ENCODE measurements around the gene HDAC3. TPM values are rescaled to one million over a fixed set of nuclear protein-coding genes. Genes with fewer than 3 reads are reported as not detected.

HDAC3 gene
- total RNA-seq, 2 experiments from 2014 or later = 85.8 to 89.6 TPM

DNA sequence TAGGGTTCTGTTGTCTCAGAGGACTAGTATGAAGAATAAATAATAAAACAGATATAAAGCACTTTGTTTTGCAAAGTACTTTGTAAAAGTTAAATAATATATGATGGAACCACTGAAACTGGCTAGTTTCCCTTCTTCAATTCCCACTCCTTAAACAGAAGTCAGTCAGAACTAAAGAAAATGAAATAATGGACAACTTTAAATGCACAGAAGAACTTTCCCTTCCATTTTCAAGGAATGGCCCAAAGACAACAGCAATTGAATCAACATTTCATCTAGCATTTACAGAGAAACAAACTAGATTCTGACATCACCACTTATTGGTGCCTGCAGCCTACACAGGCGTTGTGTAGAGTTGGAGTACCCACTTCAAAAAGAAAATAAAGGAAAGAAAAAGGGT is 34.0 kb downstream of the HDAC3 start:
- H3K36me3 Mint-ChIP-seq = peaks cover 18% of the 10 kb centered on the region
- POLR2A ChIA-PET = interaction anchor here (0.6 to 8.2 kb wide), 5 partner anchors 11 to 35 kb away, joined by 3 to 80 read pairs (median 5); partner anchors contain the start of genes DIAPH1, HDAC3 and RELL2
- peak overlapping the region; percentile 26 for H3K4me3 Mint-ChIP-seq
- H3K9me3 Mint-ChIP-seq = no peaks in the 10 kb centered on the region
- DNase-seq (no peak), ATAC-seq (ENCODE audit: low read depth) (no peak)
- peak overlapping the region; percentile 34 for H3K27ac Mint-ChIP-seq
- H3K4me1 Mint-ChIP-seq = peaks cover 75% of the 10 kb centered on the region
- no peaks in the 10 kb centered on the region for H3K27me3 Mint-ChIP-seq

GRCh38 chr5:141598391-141599345 is 38.0 kb downstream of the HDAC3 start:
- no peaks in the 10 kb centered on the region for H3K9me3 Mint-ChIP-seq
- H3K27me3 Mint-ChIP-seq = no peaks in the 10 kb centered on the region
- POLR2A ChIA-PET = interaction anchor here (1.0 to 3.8 kb wide), 3 partner anchors 10 to 38 kb away, joined by 3 to 43 read pairs (median 16); partner anchors contain the start of genes DIAPH1, HDAC3 and RELL2
- H3K27ac Mint-ChIP-seq = peak overlapping the region; percentile 42
- no peak for DNase-seq
- H3K4me1 Mint-ChIP-seq = peaks cover 58% of the 10 kb centered on the region
- peak; percentile 69 for ATAC-seq (ENCODE audit: low read depth)
- H3K36me3 Mint-ChIP-seq = peaks cover 17% of the 10 kb centered on the region
- H3K4me3 Mint-ChIP-seq = peak overlapping the region; percentile 30

DNA sequence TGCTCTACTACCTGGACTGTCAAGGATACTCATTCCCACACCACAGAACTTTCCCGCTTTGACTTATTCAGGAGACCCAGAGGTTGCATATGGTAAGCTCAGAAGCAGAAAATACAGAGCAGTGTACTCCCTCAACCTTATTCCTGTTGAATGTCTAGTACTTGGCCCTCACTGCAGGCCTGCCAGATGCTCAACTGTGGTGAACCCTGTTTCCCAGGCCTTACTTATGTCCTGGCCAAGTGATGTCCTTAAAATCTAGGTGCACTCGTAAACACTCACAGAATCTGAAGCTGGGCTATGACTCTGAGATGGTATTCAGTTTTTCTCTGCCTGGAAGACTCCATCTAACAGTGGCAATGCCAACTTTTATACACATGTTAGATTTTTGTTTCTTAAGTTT is 38.8 kb downstream of the HDAC3 start:
- POLR2A ChIA-PET = interaction anchor here (1.0 to 3.8 kb wide), 3 partner anchors 11 to 39 kb away, joined by 3 to 43 read pairs (median 16); partner anchors contain the start of genes DIAPH1, HDAC3 and RELL2
- peaks cover 18% of the 10 kb centered on the region for H3K36me3 Mint-ChIP-seq
- H3K4me3 Mint-ChIP-seq = peak overlapping the region; percentile 14
- DNase-seq (no peak), ATAC-seq (ENCODE audit: low read depth) (no peak)
- H3K4me1 Mint-ChIP-seq = peaks cover 55% of the 10 kb centered on the region
- H3K27me3 Mint-ChIP-seq = no peaks in the 10 kb centered on the region
- no peaks in the 10 kb centered on the region for H3K9me3 Mint-ChIP-seq
- peak overlapping the region; percentile 57 for H3K27ac Mint-ChIP-seq

- H3K4me3 Mint-ChIP-seq = peak overlapping the region; percentile 14
- H3K9me3 Mint-ChIP-seq = no peaks in the 10 kb centered on the region
- peak overlapping the region; percentile 57 for H3K27ac Mint-ChIP-seq
- ATAC-seq (ENCODE audit: low read depth) (peak; percentile 17), DNase-seq (no peak)
- POLR2A ChIA-PET = interaction anchor here (1.0 to 3.8 kb wide), 3 partner anchors 12 to 40 kb away, joined by 3 to 43 read pairs (median 16); partner anchors contain the start of genes DIAPH1, HDAC3 and RELL2
- H3K27me3 Mint-ChIP-seq = no peaks in the 10 kb centered on the region
- peaks cover 16% of the 10 kb centered on the region for H3K36me3 Mint-ChIP-seq
- H3K4me1 Mint-ChIP-seq = peaks cover 55% of the 10 kb centered on the region
Measured at GRCh38 chr5:141597394-141597793, 39.3 kb downstream of the HDAC3 start.

- Mint-ChIP-seq H3K27me3 (no peaks in the 10 kb centered on the region), H3K4me3 (no peak overlapping the region)
Measured at GRCh38 chr5:141596867-141597266, 39.8 kb downstream of the HDAC3 start.

GRCh38 chr5:141590127-141590526 is 46.5 kb downstream of the HDAC3 start:
- no peak for DNase-seq
- Mint-ChIP-seq H3K36me3 (peaks cover 18% of the 10 kb centered on the region), H3K4me3 (no peak overlapping the region), H3K4me1 (peaks cover 26% of the 10 kb centered on the region), H3K27me3 (no peaks in the 10 kb centered on the region), H3K27ac (no peak overlapping the region), H3K9me3 (no peaks in the 10 kb centered on the region)
- POLR2A ChIA-PET = interaction anchor here (0.8 kb wide), 1 partner anchor 29 kb away, joined by 3 read pairs; the partner anchor contains the start of gene DIAPH1
- no peak for ATAC-seq (ENCODE audit: low read depth)

More at GRCh38 chr5:141596867-141597266, 39.8 kb downstream of the HDAC3 start:
- POLR2A ChIA-PET = interaction anchor here (2.7 to 3.8 kb wide), 2 partner anchors 21 to 40 kb away, joined by 16 to 43 read pairs; partner anchors contain the start of genes DIAPH1, HDAC3 and RELL2
- ATAC-seq (ENCODE audit: low read depth) = no peak
- Mint-ChIP-seq H3K9me3 (no peaks in the 10 kb centered on the region), H3K36me3 (peaks cover 16% of the 10 kb centered on the region), H3K4me1 (peaks cover 57% of the 10 kb centered on the region), H3K27ac (peak overlapping the region; percentile 57)
- no peak for DNase-seq

DNA sequence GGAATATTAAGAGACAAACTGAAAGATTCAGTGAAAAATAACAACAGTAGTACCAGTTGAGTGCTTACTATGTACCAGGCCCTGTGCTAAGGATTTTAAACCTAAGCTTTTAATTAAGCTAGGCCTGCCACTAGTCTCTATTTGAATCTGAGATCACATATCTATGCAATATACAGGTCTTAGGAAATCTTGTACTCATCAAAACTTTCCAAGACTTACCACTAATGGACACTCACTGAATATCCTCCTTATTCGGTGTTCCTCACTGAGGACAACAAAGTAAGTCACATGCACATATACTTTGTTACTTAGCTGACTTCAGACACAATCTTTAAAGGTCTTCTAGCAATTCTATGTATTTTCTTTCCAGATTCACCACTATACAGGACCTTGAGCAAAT is 50.4 kb downstream of the HDAC3 start:
- no peak overlapping the region for H3K4me3 Mint-ChIP-seq
- H3K36me3 Mint-ChIP-seq = peaks cover 30% of the 10 kb centered on the region
- H3K27ac Mint-ChIP-seq = no peak overlapping the region
- no peaks in the 10 kb centered on the region for H3K27me3 Mint-ChIP-seq
- H3K9me3 Mint-ChIP-seq = no peaks in the 10 kb centered on the region
- ATAC-seq (ENCODE audit: low read depth) = no peak
- POLR2A ChIA-PET = no interaction called here
- no peak for DNase-seq
- H3K4me1 Mint-ChIP-seq = peaks cover 11% of the 10 kb centered on the region

DNA sequence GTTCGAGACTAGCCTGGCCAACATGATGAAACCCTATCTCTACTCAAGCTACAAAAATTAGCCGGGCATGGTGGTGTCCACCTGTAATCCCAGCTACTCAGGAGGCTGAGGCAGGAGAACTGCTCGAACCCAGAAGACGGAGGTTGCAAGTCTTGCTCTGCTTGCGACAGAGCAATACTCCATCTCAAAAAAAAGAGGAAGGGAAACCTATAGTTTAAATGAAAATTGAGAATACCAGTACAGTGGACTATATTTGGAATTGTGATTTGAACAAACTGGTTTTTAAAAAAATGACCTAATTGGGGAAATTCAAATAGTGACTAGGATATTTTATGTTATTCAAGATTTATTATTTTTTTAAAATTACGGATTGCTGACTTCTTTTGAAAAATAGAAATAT is 51.1 kb downstream of the HDAC3 start:
- Mint-ChIP-seq H3K27me3 (no peaks in the 10 kb centered on the region), H3K36me3 (peaks cover 32% of the 10 kb centered on the region), H3K9me3 (no peaks in the 10 kb centered on the region), H3K4me1 (peaks cover 8% of the 10 kb centered on the region), H3K27ac (no peak overlapping the region), H3K4me3 (no peak overlapping the region)
- DNase-seq (no peak), ATAC-seq (ENCODE audit: low read depth) (no peak)
- POLR2A ChIA-PET = interaction anchor here (0.8 kb wide), 1 partner anchor 51 kb away, joined by 3 read pairs; the partner anchor contains the start of genes HDAC3 and RELL2

DNA sequence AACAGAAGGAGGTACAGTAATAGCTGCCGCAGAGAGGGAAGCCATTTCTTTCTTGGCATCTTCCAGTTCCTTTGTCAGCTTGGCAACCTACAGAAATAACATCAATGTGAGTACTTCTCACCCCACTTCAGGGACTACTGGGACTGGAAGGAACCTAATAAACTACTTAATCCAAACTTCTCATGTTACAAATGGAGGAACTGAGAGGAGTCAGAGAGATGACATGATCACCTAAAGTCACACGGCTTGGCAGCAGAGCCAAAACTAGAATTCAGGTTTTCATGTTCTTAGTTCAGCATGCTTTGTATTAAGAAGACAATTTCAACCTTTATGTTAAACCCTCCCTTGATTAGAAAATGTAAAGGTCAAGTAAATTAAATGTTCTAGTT is 62.5 kb downstream of the HDAC3 start:
- H3K27ac Mint-ChIP-seq = no peak overlapping the region
- ATAC-seq (ENCODE audit: low read depth) (no peak), DNase-seq (no peak)
- H3K36me3 Mint-ChIP-seq = peaks cover 31% of the 10 kb centered on the region
- POLR2A ChIA-PET = no interaction called here
- no peak overlapping the region for H3K4me3 Mint-ChIP-seq
- H3K9me3 Mint-ChIP-seq = no peaks in the 10 kb centered on the region
- no peaks in the 10 kb centered on the region for H3K4me1 Mint-ChIP-seq
- H3K27me3 Mint-ChIP-seq = no peaks in the 10 kb centered on the region

- no peak for DNase-seq
- POLR2A ChIA-PET = no interaction called here
- H3K27ac Mint-ChIP-seq = no peak overlapping the region
- no peak overlapping the region for H3K4me3 Mint-ChIP-seq
- H3K4me1 Mint-ChIP-seq = no peaks in the 10 kb centered on the region
- H3K9me3 Mint-ChIP-seq = no peaks in the 10 kb centered on the region
- peaks cover 27% of the 10 kb centered on the region for H3K36me3 Mint-ChIP-seq
- H3K27me3 Mint-ChIP-seq = no peaks in the 10 kb centered on the region
- ATAC-seq (ENCODE audit: low read depth) = no peak
Measured at GRCh38 chr5:141573489-141574121, 63.0 kb downstream of the HDAC3 start.

Other genes with a start within 250 kb of the HDAC3 start
- under 1 TPM in 1 of 2 experiments, not detected in 1; 0.11 TPM for gene PCDHGB4, start 249.2 kb downstream of the HDAC3 start, total RNA-seq
- gene PCDHGA8, start 244.2 kb downstream of the HDAC3 start, total RNA-seq = under 1 TPM; 0.09 to 0.11 TPM
- gene PCDHGB5, start 238.9 kb downstream of the HDAC3 start, total RNA-seq = not detected
- under 1 TPM in 1 of 2 experiments, not detected in 1; 0.11 TPM for gene PCDHGA9, start 234.1 kb downstream of the HDAC3 start, total RNA-seq
- gene PCDHGB6, start 228.8 kb downstream of the HDAC3 start, total RNA-seq = under 1 TPM; 0.11 to 0.14 TPM
- gene PCDHGA10, start 223.9 kb downstream of the HDAC3 start, total RNA-seq = under 1 TPM in 1 of 2 experiments, not detected in 1; 0.14 TPM
- under 1 TPM in 1 of 2 experiments, not detected in 1; 0.11 TPM for gene PCDHGB7, start 219.2 kb downstream of the HDAC3 start, total RNA-seq
- gene PCDHGA11, start 215.8 kb downstream of the HDAC3 start, total RNA-seq = under 1 TPM; 0.08 to 0.09 TPM
- under 1 TPM in 1 of 2 experiments, not detected in 1; 0.11 TPM for gene PCDHGA12, start 206.3 kb downstream of the HDAC3 start, total RNA-seq
- not detected for gene PCDHGC3, start 160.9 kb downstream of the HDAC3 start, total RNA-seq
- not detected for gene PCDHGC4, start 151.8 kb downstream of the HDAC3 start, total RNA-seq
- gene PCDHGC5, start 147.8 kb downstream of the HDAC3 start, total RNA-seq = not detected
- gene DIAPH1, start 17.8 kb downstream of the HDAC3 start, total RNA-seq = 100 to 1,000 TPM; 244 to 256 TPM
- gene RELL2, start 148 bp upstream of the HDAC3 start, total RNA-seq = 10 to 100 TPM; 31.4 to 31.6 TPM
- 10 to 100 TPM; 98.3 to 99.1 TPM for gene FCHSD1, start 14.6 kb upstream of the HDAC3 start, total RNA-seq
- gene ARAP3, start 45.4 kb upstream of the HDAC3 start, total RNA-seq = 10 to 100 TPM; 17.0 to 17.9 TPM
- gene PCDH1, start 241.6 kb upstream of the HDAC3 start, total RNA-seq = not detected

Data from activated naive CD8-positive, alpha-beta T cell treated with anti-CD3 and anti-CD28 coated beads, Interleukin-2, amount 10 ng/mL, durations not matched to agents 7 days and 5 days (primary cell).